ENCODE results near the gene SCAI.
A peak's percentile ranks its signal among the peaks of the same experiment; 100 is the strongest.
"Not testable (repeated sequence)": the region's sequence is repeated elsewhere in the genome, so short reads cannot be mapped to it uniquely, and the experiment has no call there.

Gene SCAI

GRCh38 chr9:125143377-125144090 lies at the start of gene SCAI:
Gene SCAI, minus strand, starts transcription at chr9:125143528. Its CDS starts 91 bp downstream, at chr9:125143437.
- peak; percentile 100 for DNase-seq

GRCh38 chr9:125190361-125190801 lies 47.1 kb upstream of the SCAI start:
- DNase-seq, result peak; percentile 34

GRCh38 chr9:125189361-125190289 lies 46.3 kb upstream of the SCAI start, which contains the start of gene PPP6C:
Gene PPP6C, minus strand, starts transcription at chr9:125189803. Its CDS starts 85 bp downstream, at chr9:125189718.
- peak; percentile 98 for DNase-seq

DNA sequence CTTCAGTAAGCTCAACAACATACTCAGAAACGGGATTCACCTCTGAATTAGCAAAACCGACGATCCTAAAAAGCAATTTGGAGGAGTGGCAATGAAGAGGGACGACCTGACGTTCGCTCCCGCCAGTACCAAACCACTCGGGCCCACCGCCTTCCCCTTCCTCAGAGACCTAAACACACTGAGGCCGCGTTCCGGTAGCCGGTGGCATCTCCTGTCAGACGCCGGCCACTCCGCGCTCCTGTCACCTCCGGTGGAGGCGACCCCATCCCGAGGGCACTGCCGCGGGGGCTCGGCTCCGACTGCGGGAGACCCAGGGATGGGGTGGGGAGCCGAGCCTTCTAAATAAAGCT lies 45.7 kb upstream of the SCAI start:
- peak; percentile 25 for DNase-seq

DNA sequence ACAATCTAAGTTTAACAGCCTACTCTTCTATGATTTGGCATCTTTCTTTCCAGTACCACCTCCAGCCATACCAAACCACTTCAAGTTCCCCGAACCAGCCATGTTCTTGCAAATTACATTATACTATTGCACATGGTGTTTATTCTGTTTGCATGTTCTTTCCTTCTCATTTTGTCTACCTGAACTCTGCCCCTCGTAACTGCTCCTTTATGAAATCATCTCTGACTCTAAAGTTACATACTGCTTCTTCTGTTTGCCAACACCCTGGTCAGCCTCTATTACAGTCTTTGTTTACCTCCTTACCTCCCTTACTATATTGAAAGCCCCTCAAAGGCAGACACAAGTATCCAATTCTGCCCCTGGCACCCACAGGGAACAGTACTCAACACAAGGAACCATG lies 40.2 kb upstream of the SCAI start:
- DNase-seq, result no peak

- no peak for DNase-seq
Observed at GRCh38 chr9:125183054-125183453, 39.7 kb upstream of the SCAI start.

DNA sequence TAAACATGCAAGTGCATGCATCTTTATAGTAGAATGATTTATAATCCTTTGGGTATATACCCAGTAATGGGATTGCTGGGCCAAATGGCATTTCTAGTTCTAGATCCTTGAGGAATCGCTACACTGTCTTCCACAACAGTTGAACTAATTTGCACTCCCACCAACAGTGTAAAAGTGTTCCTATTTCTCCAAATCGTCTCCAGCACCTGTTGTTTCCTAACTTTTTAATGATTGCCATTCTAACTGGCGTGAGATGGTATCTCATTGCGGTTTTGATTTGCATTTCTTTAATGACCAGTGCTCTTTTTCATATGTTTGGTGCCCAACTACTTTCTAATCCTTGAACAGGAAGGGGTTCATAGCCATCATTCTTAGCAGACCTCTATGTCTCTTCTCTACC lies 38.4 kb upstream of the SCAI start:
- DNase-seq, result not testable (repeated sequence)

DNA sequence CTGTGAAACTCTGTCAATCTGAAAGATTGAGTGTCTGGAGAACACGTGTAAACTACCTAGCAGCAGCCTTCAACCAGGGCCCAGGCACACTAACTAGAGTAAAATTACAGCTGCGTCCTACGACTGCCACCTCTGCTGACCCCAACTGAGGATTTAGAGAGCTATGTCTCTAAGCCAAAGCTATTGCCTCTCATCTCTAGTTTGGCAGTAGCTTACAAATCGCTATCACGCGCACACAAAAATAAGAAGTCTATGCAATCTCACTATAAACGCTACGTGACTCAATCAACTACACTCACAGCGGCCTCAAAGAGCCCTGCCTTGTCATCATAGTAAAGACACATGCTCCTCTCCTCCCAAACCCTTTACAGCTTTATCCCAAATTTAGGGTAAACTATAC lies 37.5 kb upstream of the SCAI start:
- no peak for DNase-seq

DNA sequence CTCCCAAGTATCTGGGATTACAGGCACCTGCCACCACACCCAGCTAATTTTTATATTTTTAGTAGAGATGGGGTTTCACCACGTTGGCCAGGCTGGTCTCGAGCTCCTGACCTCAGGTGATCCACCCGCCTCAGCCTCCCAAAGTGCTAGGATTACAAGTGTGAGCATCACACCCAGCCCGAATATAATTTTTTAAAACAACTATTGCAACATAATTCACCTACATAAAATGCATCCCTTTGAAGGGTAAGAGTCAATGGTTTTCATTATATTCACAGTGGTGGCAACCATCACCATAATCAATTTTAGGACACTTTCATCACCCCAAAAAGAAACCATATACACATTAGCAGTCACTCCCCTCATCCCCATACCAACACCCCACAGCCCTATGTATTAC lies 36.4 kb upstream of the SCAI start:
- DNase-seq, result not testable (repeated sequence)

DNA sequence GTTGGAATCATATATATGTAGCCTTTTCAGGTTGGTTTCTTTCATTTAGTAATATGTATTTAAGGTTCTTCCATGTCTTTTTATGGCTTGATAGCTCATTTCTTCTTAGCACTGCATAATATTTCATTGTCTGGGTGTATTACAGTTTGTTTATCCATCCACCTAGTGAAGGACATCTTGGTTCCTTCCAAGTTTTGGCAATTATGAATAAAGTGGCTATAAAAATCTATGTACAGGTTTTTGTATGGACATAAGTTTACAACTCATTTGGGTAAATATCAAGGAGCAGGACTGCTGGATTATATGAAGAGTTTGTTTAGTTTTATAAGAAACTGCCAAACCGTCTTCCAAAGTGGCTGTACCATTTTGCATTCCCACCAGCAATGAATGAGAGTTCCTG lies 34.6 kb upstream of the SCAI start:
- no peak for DNase-seq

DNA sequence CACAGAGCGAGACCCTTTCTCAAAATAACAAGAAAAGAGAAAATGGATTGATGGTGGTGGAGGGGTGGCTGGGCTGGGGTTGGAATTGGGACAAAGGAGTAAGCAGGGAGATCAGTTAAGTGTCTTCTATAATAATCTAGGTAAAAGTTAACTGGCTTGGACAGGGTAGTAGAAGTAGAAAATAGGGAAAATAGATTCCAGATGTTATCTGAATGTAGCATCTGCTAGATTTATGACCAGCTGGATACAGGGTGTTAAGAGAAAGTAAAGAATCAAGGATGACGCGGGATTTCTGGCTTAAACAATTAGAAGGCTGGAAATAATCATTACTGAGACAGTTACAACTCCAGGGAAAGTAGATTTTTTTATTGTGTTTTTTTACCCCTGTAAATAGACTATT lies 33.3 kb upstream of the SCAI start:
- no peak for DNase-seq

DNA sequence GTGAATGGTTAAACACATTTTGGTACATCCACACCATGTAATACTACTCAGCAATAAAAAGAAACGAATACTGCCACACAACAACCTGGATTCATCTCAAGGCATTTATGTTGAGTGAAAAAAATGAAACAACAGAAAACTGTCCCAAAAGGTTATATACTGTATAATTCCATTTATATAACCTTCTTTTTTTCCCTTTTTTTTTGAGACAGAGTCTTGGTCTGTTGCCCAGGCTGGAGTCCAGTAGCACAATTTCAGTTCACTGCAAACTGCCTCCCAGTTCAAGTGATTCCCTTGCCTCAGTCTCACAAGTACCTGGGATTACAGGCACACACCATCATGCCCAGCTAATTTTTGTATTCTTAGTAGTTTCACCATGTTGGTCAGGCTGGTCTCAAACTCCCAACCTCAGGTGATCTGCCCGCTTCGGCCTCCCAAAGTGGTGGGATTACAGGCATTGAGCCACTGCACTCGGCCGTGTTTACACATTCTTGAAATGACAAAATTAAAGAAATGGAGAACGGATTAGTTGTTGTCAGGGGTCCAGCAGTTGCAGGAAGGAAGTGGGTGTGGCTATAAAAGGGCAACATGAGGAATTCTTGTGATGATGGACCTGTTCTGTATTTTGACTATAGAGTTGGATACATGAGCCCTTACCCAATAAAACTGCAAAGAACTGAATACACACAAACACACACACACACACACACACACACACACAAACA lies 28.9 kb upstream of the SCAI start:
- DNase-seq, result no peak

- no peak for DNase-seq
Observed at GRCh38 chr9:125169895-125170294, 26.6 kb upstream of the SCAI start.

GRCh38 chr9:125166762-125167161 lies 23.4 kb upstream of the SCAI start:
- no peak for DNase-seq

DNA sequence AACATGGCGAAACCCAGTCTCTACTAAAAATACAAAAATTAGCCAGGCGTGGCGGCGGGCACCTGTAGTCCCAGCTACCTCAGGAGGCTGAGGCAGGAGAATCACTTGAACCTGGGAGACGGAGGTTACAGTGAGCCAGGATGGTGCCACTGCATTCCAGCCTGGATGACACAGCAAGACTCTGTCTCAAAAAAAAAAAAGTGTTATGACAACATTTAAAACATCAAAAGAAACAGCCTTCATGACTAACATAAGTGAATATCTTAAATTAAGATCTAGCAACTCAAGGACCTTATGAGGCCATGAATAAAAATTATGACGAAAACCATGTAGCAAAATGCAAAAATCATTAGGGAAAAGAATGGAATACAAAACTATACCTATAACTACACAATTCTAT lies 19.6 kb upstream of the SCAI start:
- DNase-seq, result not testable (repeated sequence)

GRCh38 chr9:125161284-125161918 lies 18.1 kb upstream of the SCAI start:
- no peak for DNase-seq

DNA sequence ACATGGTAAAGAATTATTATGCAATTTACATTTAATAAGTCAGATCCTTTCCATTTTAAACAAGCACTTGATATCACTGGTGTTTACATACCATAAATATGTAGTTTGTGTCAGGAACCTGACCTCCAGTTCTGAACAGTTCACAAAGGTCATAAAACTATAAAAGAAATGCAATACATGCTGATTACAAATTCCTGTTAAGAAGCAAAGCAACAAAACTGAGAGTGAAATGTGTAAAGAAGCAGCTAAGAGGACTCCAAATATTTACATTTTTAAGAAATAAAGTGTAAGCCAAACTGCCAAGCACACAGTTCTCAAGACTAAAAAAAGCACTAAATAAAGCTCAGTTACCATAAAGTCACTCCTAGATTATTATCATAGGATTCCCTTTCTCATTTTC lies 17.4 kb upstream of the SCAI start:
- DNase-seq, result no peak

GRCh38 chr9:125156551-125156950 lies 13.2 kb upstream of the SCAI start:
- no peak for DNase-seq

GRCh38 chr9:125153712-125154367 lies 10.5 kb upstream of the SCAI start:
- DNase-seq, result no peak

- DNase-seq, result no peak
Observed at GRCh38 chr9:125151730-125152129, 8.4 kb upstream of the SCAI start.

GRCh38 chr9:125150349-125151245 lies 7.3 kb upstream of the SCAI start:
- DNase-seq, result no peak

All from activated CD4-positive, alpha-beta T cell treated with anti-CD3 and anti-CD28 coated beads, Interleukin-2, amount 50 U/mL, for 16 hours (primary cell).